Activated CD4-positive, alpha-beta T cell treated with anti-CD3 and anti-CD28 coated beads, Interleukin-2, amount 10 ng/mL, durations not matched to agents 24 days and 14 days (primary cell): ENCODE results near the gene ARHGEF7. TPM values are rescaled to one million over a fixed set of nuclear protein-coding genes. Genes with fewer than 3 reads are reported as not detected.

ENCODE experiments used
- DNase-seq: peaks from one replicate; pipeline ENCODE4 v3.0.0; 2022
- H3K27ac Mint-ChIP-seq: one replicate; pipeline ENCODE4 v1.8.0; 2022; ENCODE audit warnings: mild to moderate bottlenecking, mixed read lengths
- H3K27me3 Mint-ChIP-seq: one replicate; pipeline ENCODE4 v1.8.0; 2022; ENCODE audit warnings: mixed read lengths
- H3K36me3 Mint-ChIP-seq: one replicate; pipeline ENCODE4 v1.8.0; 2022; ENCODE audit warnings: low read depth, mild to moderate bottlenecking, mixed read lengths
- H3K4me1 Mint-ChIP-seq: one replicate; pipeline ENCODE4 v1.8.0; 2021; ENCODE audit warnings: mixed read lengths
- H3K4me3 Mint-ChIP-seq: one replicate; pipeline ENCODE4 v1.8.0; 2022; ENCODE audit warnings: mild to moderate bottlenecking, moderate library complexity, mixed read lengths
- H3K9me3 Mint-ChIP-seq: one replicate; pipeline ENCODE4 v1.8.0; 2021; ENCODE audit warnings: mixed read lengths
- intact Hi-C: fragments of 100-400 bp; cut with micrococcal nuclease; formaldehyde crosslinking; loops from one replicate; pipeline ENCODE4 v1.15.1; 2023
- total RNA-seq: library from RNA; stranded (reverse); gene quantifications from 2 replicates; pipeline ENCODE4 v1.2.3, GENCODE V29; 2022

Gene ARHGEF7
- total RNA-seq, 1 donor from 2014 or later = 69.3 TPM

GRCh38 chr13:111227405-111227804 is 112.3 kb downstream of the ARHGEF7 start:
- intact Hi-C loops = no loop called here
- no peaks in the 10 kb centered on the region for H3K27me3 Mint-ChIP-seq
- H3K4me3 Mint-ChIP-seq = no peak overlapping the region
- H3K27ac Mint-ChIP-seq = no peak overlapping the region
- H3K36me3 Mint-ChIP-seq = peaks cover 40% of the 10 kb centered on the region
- DNase-seq = no peak
- H3K9me3 Mint-ChIP-seq = no peaks in the 10 kb centered on the region
- H3K4me1 Mint-ChIP-seq = peaks cover 30% of the 10 kb centered on the region

GRCh38 chr13:111228262-111229144 is 113.4 kb downstream of the ARHGEF7 start:
- no peak for DNase-seq
- Mint-ChIP-seq H3K4me1 (peaks cover 27% of the 10 kb centered on the region), H3K9me3 (no peaks in the 10 kb centered on the region), H3K27ac (no peak overlapping the region), H3K4me3 (no peak overlapping the region), H3K27me3 (no peaks in the 10 kb centered on the region), H3K36me3 (peaks cover 40% of the 10 kb centered on the region)
- intact Hi-C loops = no loop called here

DNA sequence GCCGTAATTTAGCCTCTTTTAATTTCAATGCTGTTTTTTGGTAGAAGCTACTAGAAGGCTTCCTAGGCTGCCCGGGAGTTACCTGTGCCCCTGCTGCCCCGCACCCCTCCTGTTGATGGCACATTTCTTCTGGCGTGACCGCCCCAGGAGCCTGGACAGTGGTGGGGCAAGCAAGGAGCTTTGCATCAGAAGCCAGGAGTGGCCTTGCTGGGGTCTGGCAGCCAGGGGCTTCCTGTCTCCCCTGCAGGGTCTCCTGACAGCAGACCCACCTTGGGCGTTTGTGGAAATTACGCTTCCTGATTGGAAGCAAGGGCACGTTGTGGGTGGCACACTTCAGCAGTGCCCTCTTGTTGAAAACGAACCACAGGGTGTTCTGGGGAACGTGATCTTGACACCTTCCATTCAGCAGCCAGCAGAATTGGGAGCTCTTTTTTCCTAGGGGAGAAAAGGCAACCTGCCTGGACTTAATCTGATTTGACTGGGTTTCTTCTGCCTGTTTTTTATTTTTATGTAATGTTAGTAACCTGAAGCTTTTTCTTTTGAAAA is 115.3 kb downstream of the ARHGEF7 start:
- no peaks in the 10 kb centered on the region for H3K27me3 Mint-ChIP-seq
- no peak overlapping the region for H3K27ac Mint-ChIP-seq
- intact Hi-C loops = no loop called here
- no peak for DNase-seq
- H3K36me3 Mint-ChIP-seq = peaks cover 46% of the 10 kb centered on the region
- peaks cover 19% of the 10 kb centered on the region for H3K4me1 Mint-ChIP-seq
- H3K4me3 Mint-ChIP-seq = no peak overlapping the region
- no peaks in the 10 kb centered on the region for H3K9me3 Mint-ChIP-seq

- Mint-ChIP-seq H3K4me1 (peaks cover 6% of the 10 kb centered on the region), H3K27me3 (no peaks in the 10 kb centered on the region), H3K4me3 (no peak overlapping the region), H3K27ac (no peak overlapping the region), H3K9me3 (no peaks in the 10 kb centered on the region), H3K36me3 (peaks cover 36% of the 10 kb centered on the region)
- DNase-seq = no peak
- intact Hi-C loops = no loop called here
These were observed 117.1 kb downstream of the ARHGEF7 start for GRCh38 chr13:111232191-111232590.

GRCh38 chr13:111233080-111233479 is 118.0 kb downstream of the ARHGEF7 start:
- Mint-ChIP-seq H3K4me3 (no peak overlapping the region), H3K36me3 (peaks cover 35% of the 10 kb centered on the region), H3K9me3 (no peaks in the 10 kb centered on the region), H3K27ac (no peak overlapping the region), H3K27me3 (no peaks in the 10 kb centered on the region), H3K4me1 (peaks cover 6% of the 10 kb centered on the region)
- no peak for DNase-seq
- intact Hi-C loops = no loop called here

DNA sequence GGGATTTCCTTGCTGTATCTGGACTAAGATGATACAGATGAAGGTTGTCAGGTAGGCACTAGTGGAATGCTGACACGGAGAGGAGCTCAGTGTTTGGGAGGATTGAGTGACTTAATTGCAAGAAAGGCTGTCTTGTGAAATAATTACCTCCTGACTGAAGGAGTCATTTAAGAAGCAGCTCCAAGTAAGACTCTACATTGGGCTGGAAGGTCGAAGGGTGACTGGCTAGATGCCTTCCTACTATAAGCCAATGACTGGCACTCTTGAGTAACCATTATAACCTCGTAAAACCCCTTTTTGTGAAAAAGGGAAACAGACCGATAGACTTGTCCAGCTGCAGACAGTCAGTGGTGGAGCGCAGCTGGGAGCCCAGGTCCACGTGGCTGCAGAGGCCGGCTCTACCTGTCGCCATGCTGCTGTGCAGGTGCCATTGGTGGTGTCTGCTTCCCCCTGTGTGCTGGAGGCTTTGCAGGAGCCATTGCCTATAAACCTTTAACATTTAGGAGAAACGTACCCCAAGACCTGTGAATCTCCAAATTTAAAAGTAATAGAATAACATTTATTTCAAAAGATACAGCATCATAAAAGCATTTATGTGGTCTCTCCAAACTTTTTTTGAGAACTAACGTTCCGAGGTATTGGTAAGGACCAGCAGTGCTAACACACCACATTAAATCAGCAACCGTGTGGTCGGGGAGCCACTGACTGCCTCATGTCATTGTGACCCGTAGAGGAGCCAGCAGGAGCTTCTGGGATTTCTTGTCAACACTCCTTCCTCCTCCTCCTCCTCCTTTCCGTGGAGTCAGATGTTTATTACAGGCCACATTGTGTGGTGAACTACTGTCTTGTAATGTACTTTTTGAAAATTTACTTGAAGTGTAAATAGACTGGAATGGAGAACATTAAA is 124.9 kb downstream of the ARHGEF7 start:
- no peak overlapping the region for H3K27ac Mint-ChIP-seq
- H3K4me1 Mint-ChIP-seq = no peaks in the 10 kb centered on the region
- intact Hi-C loops = no loop called here
- H3K4me3 Mint-ChIP-seq = no peak overlapping the region
- H3K36me3 Mint-ChIP-seq = peaks cover 31% of the 10 kb centered on the region
- no peak for DNase-seq
- no peaks in the 10 kb centered on the region for H3K9me3 Mint-ChIP-seq
- H3K27me3 Mint-ChIP-seq = no peaks in the 10 kb centered on the region

DNA sequence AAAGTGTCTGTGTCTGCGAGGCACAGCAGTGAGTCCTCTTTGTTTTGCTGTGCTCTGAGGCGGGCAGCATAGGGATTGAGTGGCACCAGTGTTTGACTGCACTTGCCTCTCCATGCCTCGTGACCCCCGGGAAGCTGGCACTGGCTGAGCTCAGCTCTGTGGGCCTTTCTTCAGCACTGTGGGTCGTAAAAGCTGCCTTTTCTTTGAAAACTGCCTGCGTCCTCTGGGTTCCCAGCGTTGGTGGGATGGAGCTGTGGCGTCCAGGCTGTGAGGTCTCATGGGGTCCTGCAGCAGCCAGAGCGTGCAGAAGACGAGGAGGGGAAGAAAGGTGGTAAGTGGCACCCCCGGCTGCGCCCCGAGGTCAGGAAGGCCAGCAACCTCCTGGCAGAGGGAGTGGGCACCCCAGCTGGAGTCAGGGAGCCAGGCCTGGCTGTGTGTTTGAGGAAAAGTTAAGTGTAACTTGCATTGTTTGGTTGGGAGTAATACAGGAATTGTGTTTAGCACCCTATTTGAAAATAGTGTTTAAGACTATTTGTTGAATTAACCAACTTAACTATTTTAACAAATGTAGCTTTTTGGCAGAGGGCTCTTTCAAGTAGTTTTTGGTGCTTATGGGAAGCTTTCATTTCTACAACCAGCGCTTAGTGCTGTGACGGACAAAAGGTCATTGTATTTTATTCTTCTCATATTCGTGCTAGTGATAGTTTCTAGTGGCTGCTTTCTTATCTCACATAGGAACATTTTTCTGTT is 126.1 kb downstream of the ARHGEF7 start:
- DNase-seq = no peak
- H3K27me3 Mint-ChIP-seq = no peaks in the 10 kb centered on the region
- no peaks in the 10 kb centered on the region for H3K9me3 Mint-ChIP-seq
- H3K4me1 Mint-ChIP-seq = no peaks in the 10 kb centered on the region
- intact Hi-C loops = no loop called here
- peaks cover 37% of the 10 kb centered on the region for H3K36me3 Mint-ChIP-seq
- no peak overlapping the region for H3K27ac Mint-ChIP-seq
- H3K4me3 Mint-ChIP-seq = no peak overlapping the region

GRCh38 chr13:111241862-111242261 is 126.8 kb downstream of the ARHGEF7 start:
- H3K9me3 Mint-ChIP-seq = no peaks in the 10 kb centered on the region
- DNase-seq = no peak
- no peak overlapping the region for H3K27ac Mint-ChIP-seq
- H3K27me3 Mint-ChIP-seq = no peaks in the 10 kb centered on the region
- H3K4me1 Mint-ChIP-seq = no peaks in the 10 kb centered on the region
- no peak overlapping the region for H3K4me3 Mint-ChIP-seq
- intact Hi-C loops = no loop called here
- H3K36me3 Mint-ChIP-seq = peaks cover 41% of the 10 kb centered on the region

DNA sequence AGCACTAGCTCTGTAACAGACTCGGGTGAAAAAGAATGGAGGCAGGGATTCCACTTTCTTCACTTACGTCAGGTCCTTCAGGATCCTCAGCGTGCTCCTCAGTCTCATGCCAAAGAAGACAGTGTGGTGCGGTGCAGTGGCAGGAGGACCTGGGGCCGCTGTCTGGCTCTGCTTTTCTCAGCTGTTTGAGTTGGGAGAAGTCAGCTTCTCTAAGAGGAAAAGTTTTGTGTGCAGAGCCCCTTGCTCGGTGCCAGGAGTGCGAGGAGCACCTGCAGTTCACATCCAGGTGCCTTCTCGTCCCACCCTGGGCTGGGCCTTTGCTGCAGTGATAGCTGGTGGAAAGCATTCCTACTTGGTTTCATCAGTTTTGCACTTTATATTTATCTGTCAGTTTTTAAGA is 127.5 kb downstream of the ARHGEF7 start:
- H3K9me3 Mint-ChIP-seq = no peaks in the 10 kb centered on the region
- intact Hi-C loops = no loop called here
- H3K4me3 Mint-ChIP-seq = no peak overlapping the region
- peaks cover 44% of the 10 kb centered on the region for H3K36me3 Mint-ChIP-seq
- no peak for DNase-seq
- H3K27ac Mint-ChIP-seq = no peak overlapping the region
- no peaks in the 10 kb centered on the region for H3K4me1 Mint-ChIP-seq
- no peaks in the 10 kb centered on the region for H3K27me3 Mint-ChIP-seq

GRCh38 chr13:111243981-111244380 is 128.9 kb downstream of the ARHGEF7 start:
- no peaks in the 10 kb centered on the region for H3K4me1 Mint-ChIP-seq
- H3K36me3 Mint-ChIP-seq = peaks cover 53% of the 10 kb centered on the region
- intact Hi-C loops = no loop called here
- no peak overlapping the region for H3K4me3 Mint-ChIP-seq
- DNase-seq = no peak
- H3K9me3 Mint-ChIP-seq = no peaks in the 10 kb centered on the region
- H3K27ac Mint-ChIP-seq = no peak overlapping the region
- no peaks in the 10 kb centered on the region for H3K27me3 Mint-ChIP-seq

GRCh38 chr13:111245576-111246384 is 130.7 kb downstream of the ARHGEF7 start:
- no peak overlapping the region for H3K4me3 Mint-ChIP-seq
- H3K9me3 Mint-ChIP-seq = no peaks in the 10 kb centered on the region
- peaks cover 58% of the 10 kb centered on the region for H3K36me3 Mint-ChIP-seq
- intact Hi-C loops = no loop called here
- H3K4me1 Mint-ChIP-seq = peaks cover 3% of the 10 kb centered on the region
- no peak overlapping the region for H3K27ac Mint-ChIP-seq
- H3K27me3 Mint-ChIP-seq = no peaks in the 10 kb centered on the region
- no peak for DNase-seq

DNA sequence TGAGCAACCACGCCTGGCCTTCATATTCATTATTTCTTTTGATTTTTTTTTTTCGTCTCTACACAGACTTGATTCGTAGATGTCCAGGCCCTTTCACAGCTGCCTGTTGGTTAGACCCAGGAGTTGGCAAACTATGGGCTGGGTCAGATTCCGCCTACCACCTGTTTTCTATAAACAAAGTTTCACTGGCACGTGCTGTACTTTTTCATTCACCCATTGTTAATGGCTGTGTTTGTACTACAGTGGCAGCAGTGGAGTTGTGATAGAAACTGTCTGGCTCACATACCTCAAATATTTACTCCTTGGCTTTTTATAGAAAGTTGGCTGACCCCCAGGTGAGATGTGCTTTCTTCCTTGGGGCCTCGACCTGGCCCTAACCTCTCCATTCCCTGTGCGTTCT is 132.4 kb downstream of the ARHGEF7 start:
- intact Hi-C loops = no loop called here
- Mint-ChIP-seq H3K27ac (no peak overlapping the region), H3K4me1 (peaks cover 3% of the 10 kb centered on the region)

DNA sequence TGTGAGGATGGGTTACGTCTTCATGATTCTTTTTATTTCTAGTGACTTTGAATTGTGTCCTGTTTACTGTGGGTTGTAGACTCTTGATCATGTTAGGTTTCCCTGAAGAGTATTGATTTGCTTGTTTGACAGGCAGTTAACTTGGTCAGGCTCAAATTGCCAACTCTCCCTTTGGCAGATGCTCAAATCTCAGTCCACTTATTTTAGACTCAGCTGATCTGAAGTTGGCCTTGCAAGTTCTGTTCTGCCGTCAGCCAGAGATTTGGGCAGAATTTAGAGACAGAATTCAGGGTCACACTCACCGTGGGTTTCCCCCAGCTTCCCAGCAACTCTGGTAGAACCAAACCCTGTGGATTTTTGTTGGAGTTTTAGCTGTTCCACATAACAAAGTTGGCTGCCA is 133.7 kb downstream of the ARHGEF7 start:
- DNase-seq = no peak
- H3K4me3 Mint-ChIP-seq = no peak overlapping the region
- peaks cover 3% of the 10 kb centered on the region for H3K4me1 Mint-ChIP-seq
- H3K27ac Mint-ChIP-seq = no peak overlapping the region
- H3K27me3 Mint-ChIP-seq = no peaks in the 10 kb centered on the region
- intact Hi-C loops = no loop called here
- H3K36me3 Mint-ChIP-seq = peaks cover 76% of the 10 kb centered on the region
- peaks cover 5% of the 10 kb centered on the region for H3K9me3 Mint-ChIP-seq

More for the DNA sequence above, 132.4 kb downstream of the ARHGEF7 start:
- Mint-ChIP-seq H3K9me3 (no peaks in the 10 kb centered on the region), H3K27me3 (no peaks in the 10 kb centered on the region), H3K36me3 (peaks cover 68% of the 10 kb centered on the region), H3K4me3 (no peak overlapping the region)
- no peak for DNase-seq
